Smooth muscle cell (in vitro differentiated cells): ENCODE measurements around the gene ADAMTS5. TPM values are rescaled to one million over a fixed set of nuclear protein-coding genes. Genes with fewer than 3 reads are reported as not detected.

ENCODE experiments used
- DNase-seq: peaks from one replicate; lab custom pipeline; 2025; ENCODE audit not compliant: unreplicated experiment; lab: John Stamatoyannopoulos, UW
- H2AFZ ChIP-seq: fragments of 200-600 bp; sonication (generic); 2 replicates; pipeline ENCODE4 v1.6.0; 2016; ENCODE audit warnings: antibody characterized with exemption, low read depth, mild to moderate bottlenecking
- H3F3A ChIP-seq: fragments of 200-600 bp; sonication (generic); 2 replicates; pipeline ENCODE4 v1.6.0; 2017; ENCODE audit warnings: antibody characterized with exemption, low read depth
- H3K27ac ChIP-seq: fragments of 200-600 bp; sonication (generic); 2 replicates; pipeline ENCODE4 v1.5.1; 2016; ENCODE audit warnings: low read depth, mild to moderate bottlenecking
- H3K27me3 ChIP-seq: fragments of 200-600 bp; sonication (generic); 2 replicates; pipeline ENCODE4 v1.6.1; 2016; ENCODE audit warnings: low read depth, mild to moderate bottlenecking
- H3K36me3 ChIP-seq: fragments of 200-600 bp; sonication (generic); 2 replicates; pipeline ENCODE4 v1.5.1; 2016; ENCODE audit warnings: low read depth
- H3K4me1 ChIP-seq: fragments of 200-600 bp; sonication (generic); 2 replicates; pipeline ENCODE4 v1.5.1; 2016; ENCODE audit warnings: low read depth
- H3K4me2 ChIP-seq: fragments of 200-600 bp; sonication (generic); 2 replicates; pipeline ENCODE4 v1.6.0; 2016; ENCODE audit warnings: mild to moderate bottlenecking
- H3K4me3 ChIP-seq: fragments of 200-600 bp; sonication (generic); 2 replicates; pipeline ENCODE4 v1.5.1; 2016; ENCODE audit warnings: mild to moderate bottlenecking
- H3K79me2 ChIP-seq: fragments of 200-600 bp; sonication (generic); 2 replicates; pipeline ENCODE4 v1.6.0; 2016; ENCODE audit warnings: low read depth, mild to moderate bottlenecking
- H3K9ac ChIP-seq: fragments of 200-600 bp; sonication (generic); 2 replicates; pipeline ENCODE4 v1.6.0; 2016; ENCODE audit warnings: low read depth
- H3K9me3 ChIP-seq: fragments of 200-600 bp; sonication (generic); replicated peaks from 2 replicates; pipeline ENCODE4 v1.5.1; 2016; ENCODE audit warnings: low read depth
- H4K20me1 ChIP-seq: fragments of 200-600 bp; sonication (generic); 2 replicates; pipeline ENCODE4 v1.6.0; 2016; ENCODE audit warnings: low read depth
- WGBS: methylation state at CpG from one replicate; pipeline ENCODE4 v1.1.7; 2016; ENCODE audit warnings: low lambda C conversion rate; 5-methylcytosine and 5-hydroxymethylcytosine counted together
- polyA plus RNA-seq: library from polyadenylated mRNA; unstranded; fragments of >200 nt; fragmentation: Nextera tagmentation; extraction: Ambion mirVana; gene quantifications from 2 replicates; pipeline ENCODE4 v1.2.1, GENCODE V29; 2016
- total RNA-seq: library from RNA; depleted of rRNA; stranded (reverse); fragments of >200 nt; gene quantifications from 2 replicates; pipeline ENCODE4 v1.2.3, GENCODE V29; 2014
- TF ChIP-seq, protein P1 (sequence below): fragments of 200-600 bp; sonication (generic); IDR thresholded peaks from 2 replicates; pipeline ENCODE4 v1.5.1; 2017; ENCODE audit warnings: borderline replicate concordance, mild to moderate bottlenecking, antibody characterized with exemption; ENCODE audit not compliant: insufficient read depth, poor library complexity, severe bottlenecking

Gene ADAMTS5
- total and polyA plus RNA-seq, 2 experiments from 2014 or later: 7.6 to 18.4 TPM

DNA sequence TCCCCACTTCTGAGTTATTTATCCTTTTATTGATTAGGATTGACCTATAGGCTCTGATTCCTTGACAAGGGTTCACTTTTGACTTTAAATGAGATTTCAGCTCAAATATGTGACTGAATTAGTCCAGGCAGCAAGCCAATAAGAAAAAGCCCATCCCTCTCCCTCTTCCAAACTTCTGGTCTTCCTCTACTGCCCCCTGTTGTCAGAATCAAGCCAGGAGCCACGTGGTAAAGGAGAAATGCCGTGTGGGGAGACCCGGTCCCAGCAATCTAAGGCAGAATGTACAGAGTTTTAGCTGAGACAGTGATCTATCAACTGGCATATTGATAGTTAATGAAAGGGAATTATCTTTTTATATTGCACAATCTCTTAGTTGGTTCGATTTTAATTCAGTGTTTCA lies 5.2 kb downstream of the ADAMTS5 start:
- no peak overlapping the region for H3K9ac ChIP-seq
- peaks cover 5% of the 10 kb centered on the region for H3K4me1 ChIP-seq
- no peaks in the 10 kb centered on the region for H3K36me3 ChIP-seq
- no peak overlapping the region for H3K27ac ChIP-seq
- H3K27me3 ChIP-seq: no peaks in the 10 kb centered on the region
- no peaks in the 10 kb centered on the region for H3K9me3 ChIP-seq
- WGBS: 63% methylated on average over 4 of the region's 4 CpGs
- H2AFZ ChIP-seq: no peak overlapping the region
- peaks cover 5% of the 10 kb centered on the region for H3K79me2 ChIP-seq
- no peak for DNase-seq
- TF ChIP-seq, protein P1, sequence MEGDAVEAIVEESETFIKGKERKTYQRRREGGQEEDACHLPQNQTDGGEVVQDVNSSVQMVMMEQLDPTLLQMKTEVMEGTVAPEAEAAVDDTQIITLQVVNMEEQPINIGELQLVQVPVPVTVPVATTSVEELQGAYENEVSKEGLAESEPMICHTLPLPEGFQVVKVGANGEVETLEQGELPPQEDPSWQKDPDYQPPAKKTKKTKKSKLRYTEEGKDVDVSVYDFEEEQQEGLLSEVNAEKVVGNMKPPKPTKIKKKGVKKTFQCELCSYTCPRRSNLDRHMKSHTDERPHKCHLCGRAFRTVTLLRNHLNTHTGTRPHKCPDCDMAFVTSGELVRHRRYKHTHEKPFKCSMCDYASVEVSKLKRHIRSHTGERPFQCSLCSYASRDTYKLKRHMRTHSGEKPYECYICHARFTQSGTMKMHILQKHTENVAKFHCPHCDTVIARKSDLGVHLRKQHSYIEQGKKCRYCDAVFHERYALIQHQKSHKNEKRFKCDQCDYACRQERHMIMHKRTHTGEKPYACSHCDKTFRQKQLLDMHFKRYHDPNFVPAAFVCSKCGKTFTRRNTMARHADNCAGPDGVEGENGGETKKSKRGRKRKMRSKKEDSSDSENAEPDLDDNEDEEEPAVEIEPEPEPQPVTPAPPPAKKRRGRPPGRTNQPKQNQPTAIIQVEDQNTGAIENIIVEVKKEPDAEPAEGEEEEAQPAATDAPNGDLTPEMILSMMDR: peak; percentile 22
- H4K20me1 ChIP-seq: no peaks in the 10 kb centered on the region
- no peak overlapping the region for H3K4me3 ChIP-seq
- H3K4me2 ChIP-seq: peak overlapping the region; percentile 94
- no peaks in the 10 kb centered on the region for H3F3A ChIP-seq

DNA sequence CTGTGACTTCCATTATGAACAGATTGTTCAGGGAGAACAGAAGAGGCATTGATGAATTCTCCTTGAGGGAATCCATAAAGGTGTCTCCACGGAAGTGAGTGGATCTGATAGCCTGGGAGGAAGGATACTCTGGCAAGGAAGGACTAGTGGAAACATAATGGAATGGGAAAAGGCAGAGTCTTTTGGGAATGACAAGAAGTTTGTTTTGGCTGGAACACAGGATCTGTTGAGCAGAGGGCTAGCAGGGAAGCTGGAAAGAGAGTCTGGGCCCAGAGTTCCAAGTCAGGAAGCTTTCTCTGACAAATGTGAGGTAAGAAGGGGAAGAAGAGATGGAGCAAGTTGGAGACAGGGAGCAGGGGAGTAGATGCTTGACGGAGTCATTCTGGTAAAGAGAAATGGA lies 8.1 kb downstream of the ADAMTS5 start:
- WGBS: 78% methylated on average over 2 of the region's 2 CpGs
- H3K27ac ChIP-seq: no peak overlapping the region
- H3F3A ChIP-seq: no peaks in the 10 kb centered on the region
- H3K9ac ChIP-seq: no peak overlapping the region
- no peak overlapping the region for H3K4me3 ChIP-seq
- H3K27me3 ChIP-seq: no peaks in the 10 kb centered on the region
- H3K9me3 ChIP-seq: no peaks in the 10 kb centered on the region
- DNase-seq: no peak
- H4K20me1 ChIP-seq: no peaks in the 10 kb centered on the region
- H3K4me2 ChIP-seq: no peak overlapping the region
- no peaks in the 10 kb centered on the region for H3K79me2 ChIP-seq
- H3K4me1 ChIP-seq: no peaks in the 10 kb centered on the region
- H2AFZ ChIP-seq: no peak overlapping the region
- TF ChIP-seq, protein P1: no peak
- H3K36me3 ChIP-seq: no peaks in the 10 kb centered on the region

DNA sequence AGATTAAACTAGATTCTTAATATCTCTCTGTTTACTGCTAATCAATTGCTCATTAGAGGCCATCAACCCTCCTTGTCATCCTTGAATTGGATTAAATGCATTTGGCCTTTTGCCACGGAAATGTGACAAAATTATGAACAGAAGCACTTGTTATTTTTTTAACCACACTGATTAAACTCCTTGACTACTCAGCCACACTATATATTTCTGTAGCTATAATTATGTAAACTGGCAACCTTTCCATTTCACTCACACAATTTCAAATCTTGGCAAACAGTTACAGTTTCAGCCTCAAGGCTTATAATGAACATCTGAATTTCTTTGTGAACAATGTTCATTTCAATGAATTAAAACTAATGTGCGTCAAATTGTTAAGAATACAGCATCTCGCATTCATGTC lies 10.1 kb downstream of the ADAMTS5 start:
- no peak overlapping the region for H3K4me3 ChIP-seq
- TF ChIP-seq, protein P1: no peak
- peaks cover 7% of the 10 kb centered on the region for H3F3A ChIP-seq
- H3K9me3 ChIP-seq: no peaks in the 10 kb centered on the region
- no peaks in the 10 kb centered on the region for H3K27me3 ChIP-seq
- H3K4me2 ChIP-seq: no peak overlapping the region
- H3K36me3 ChIP-seq: no peaks in the 10 kb centered on the region
- peaks cover 11% of the 10 kb centered on the region for H3K4me1 ChIP-seq
- no peak overlapping the region for H3K9ac ChIP-seq
- DNase-seq: no peak
- no peak overlapping the region for H2AFZ ChIP-seq
- 97% methylated on average over 3 of the region's 3 CpGs for WGBS
- H3K79me2 ChIP-seq: no peaks in the 10 kb centered on the region
- H4K20me1 ChIP-seq: no peaks in the 10 kb centered on the region
- no peak overlapping the region for H3K27ac ChIP-seq

DNA sequence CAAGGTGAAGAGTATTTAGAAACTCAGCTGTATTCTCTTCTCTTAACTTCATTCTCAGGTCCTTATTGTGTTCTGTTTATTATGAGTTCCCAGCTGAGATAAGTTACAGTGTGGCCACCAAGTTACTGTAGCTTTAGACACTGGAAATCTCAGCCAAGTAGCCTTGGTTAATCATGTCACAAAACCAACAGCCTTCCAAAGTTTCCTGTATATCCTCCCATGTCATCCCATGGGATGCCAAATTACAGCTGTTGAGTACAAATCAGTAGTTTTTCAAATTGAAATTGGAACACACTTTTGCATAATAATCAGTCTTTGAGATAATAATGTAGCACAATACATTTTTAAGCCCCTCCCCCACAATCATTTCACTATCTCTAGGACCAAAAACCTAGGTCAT lies 10.7 kb downstream of the ADAMTS5 start:
- Histone ChIP-seq H4K20me1 (no peaks in the 10 kb centered on the region), H3K4me2 (no peak overlapping the region), H3K4me1 (peaks cover 12% of the 10 kb centered on the region), H2AFZ (no peak overlapping the region), H3F3A (peaks cover 7% of the 10 kb centered on the region), H3K4me3 (no peak overlapping the region), H3K27me3 (no peaks in the 10 kb centered on the region), H3K36me3 (no peaks in the 10 kb centered on the region), H3K27ac (no peak overlapping the region), H3K9me3 (no peaks in the 10 kb centered on the region), H3K9ac (no peak overlapping the region), H3K79me2 (no peaks in the 10 kb centered on the region)
- DNase-seq: no peak
- TF ChIP-seq, protein P1: no peak
